ENCODE measurements around the gene NRP1. TPM values are rescaled to one million over a fixed set of nuclear protein-coding genes. Genes with fewer than 3 reads are reported as not detected.

Gene NRP1
- total and polyA plus RNA-seq, 4 donors = 18.5 to 188 (median 71.7) TPM

DNA sequence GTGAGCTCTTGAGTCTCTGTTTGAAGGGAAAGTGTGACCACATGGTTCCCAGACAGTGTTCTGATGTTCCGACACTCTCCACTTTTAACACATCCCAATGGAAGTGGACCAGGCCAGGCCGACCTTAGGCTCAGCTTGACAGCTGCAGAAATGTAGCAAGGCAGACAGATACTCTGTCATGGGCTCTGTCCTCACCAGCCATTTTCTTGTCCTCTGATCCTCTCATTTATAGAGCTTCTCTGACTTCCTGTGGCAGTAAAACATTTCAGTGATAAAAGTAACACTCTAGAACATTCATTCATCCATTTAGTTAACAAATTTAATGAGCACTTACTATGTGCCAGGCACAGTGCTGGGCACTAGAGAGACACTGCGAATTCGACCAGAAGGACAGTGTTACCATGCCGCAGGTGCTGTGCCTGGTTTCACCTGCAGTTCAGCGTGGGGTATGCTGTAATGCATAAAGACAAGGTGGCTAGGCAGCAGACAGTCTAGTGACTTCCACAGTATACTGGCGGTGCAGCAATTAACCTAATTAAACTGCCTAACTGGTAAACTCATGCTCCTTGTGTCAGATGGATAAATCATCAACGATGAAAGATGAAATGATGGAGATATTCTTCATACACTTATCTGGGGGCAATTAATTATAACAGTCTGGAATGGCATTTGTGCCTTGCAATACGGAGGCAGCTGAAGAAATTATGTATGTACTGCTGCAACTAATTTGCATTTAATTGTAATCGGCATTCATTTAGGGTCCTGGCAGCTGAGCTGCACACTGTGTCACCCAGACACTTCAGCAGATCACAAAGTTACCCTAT lies 188.1 kb downstream of the NRP1 start:
- DNase-seq (no peak), ATAC-seq (ENCODE audit: insufficient read depth, low FRiP score) (no peak)
- WGBS, 2 donors = 93 to 95% methylated on average over 10 of the region's 10 CpGs
- Histone ChIP-seq H3K4me3 (no peak overlapping the region), H3K9ac (ENCODE audit: insufficient read depth in 1 of 2, low read length in 2 of 2) (no peak overlapping the region), H3K36me3 (ENCODE audit: control insufficient read depth in 4 of 4, insufficient read depth in 4 of 4, low read length in 4 of 4) (no peaks in the 10 kb centered on the region), H3K27me3 (ENCODE audit: control insufficient read depth in 3 of 3, insufficient read depth in 3 of 3, low read length in 2 of 3) (no peaks in the 10 kb centered on the region), H3K27ac (ENCODE audit: low read depth in 1 of 2, low read length in 1 of 2) (no peak overlapping the region), H3K9me3 (ENCODE audit: control insufficient read depth in 4 of 4, insufficient read depth in 3 of 4, low read length in 3 of 4) (no peaks in the 10 kb centered on the region), H3K4me1 (ENCODE audit: control insufficient read depth in 5 of 5, insufficient read depth in 5 of 5, low read length in 5 of 5) (no peaks in the 10 kb centered on the region)
- TF ChIP-seq, protein P1, sequence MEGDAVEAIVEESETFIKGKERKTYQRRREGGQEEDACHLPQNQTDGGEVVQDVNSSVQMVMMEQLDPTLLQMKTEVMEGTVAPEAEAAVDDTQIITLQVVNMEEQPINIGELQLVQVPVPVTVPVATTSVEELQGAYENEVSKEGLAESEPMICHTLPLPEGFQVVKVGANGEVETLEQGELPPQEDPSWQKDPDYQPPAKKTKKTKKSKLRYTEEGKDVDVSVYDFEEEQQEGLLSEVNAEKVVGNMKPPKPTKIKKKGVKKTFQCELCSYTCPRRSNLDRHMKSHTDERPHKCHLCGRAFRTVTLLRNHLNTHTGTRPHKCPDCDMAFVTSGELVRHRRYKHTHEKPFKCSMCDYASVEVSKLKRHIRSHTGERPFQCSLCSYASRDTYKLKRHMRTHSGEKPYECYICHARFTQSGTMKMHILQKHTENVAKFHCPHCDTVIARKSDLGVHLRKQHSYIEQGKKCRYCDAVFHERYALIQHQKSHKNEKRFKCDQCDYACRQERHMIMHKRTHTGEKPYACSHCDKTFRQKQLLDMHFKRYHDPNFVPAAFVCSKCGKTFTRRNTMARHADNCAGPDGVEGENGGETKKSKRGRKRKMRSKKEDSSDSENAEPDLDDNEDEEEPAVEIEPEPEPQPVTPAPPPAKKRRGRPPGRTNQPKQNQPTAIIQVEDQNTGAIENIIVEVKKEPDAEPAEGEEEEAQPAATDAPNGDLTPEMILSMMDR (IDR thresholded peaks at IDR 0.05; ENCODE audit: control extremely low read depth, extremely low read depth) = no peak

DNA sequence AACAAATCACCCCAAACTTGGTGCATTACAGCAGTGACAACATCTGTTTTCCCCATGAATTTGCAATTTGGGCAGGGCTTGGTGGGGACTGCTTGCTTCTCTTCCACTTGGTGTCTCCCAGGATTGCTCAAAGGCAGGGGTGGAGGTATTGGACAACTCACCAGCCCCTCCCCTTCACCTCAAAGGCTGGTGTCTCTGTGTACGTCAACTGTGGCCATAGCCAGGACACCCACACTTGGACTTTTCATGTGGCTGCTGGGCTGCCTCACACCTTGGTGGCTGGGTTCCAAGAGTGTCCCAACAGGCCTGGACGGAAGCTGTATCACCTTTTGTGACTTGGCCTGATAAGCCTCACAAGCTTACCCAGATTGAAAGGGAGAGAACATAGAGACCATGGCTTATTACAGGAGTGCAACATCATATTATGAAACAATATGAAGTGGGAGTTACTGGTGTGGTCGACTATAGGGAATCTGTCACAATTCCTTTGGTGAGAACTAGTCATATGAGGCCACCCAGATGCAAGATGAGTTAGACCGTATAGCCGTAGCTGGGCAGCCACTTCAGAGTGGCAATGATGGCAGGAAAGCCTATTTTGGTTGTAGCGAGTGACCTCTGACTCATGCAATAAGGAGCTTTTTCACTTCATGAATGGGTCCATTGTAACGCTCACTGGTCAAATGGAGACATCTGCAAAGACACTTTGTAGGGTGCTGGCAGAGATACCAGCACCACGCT lies 188.8 kb downstream of the NRP1 start:
- ATAC-seq (ENCODE audit: insufficient read depth, low FRiP score) (no peak), DNase-seq (no peak)
- Histone ChIP-seq H3K27ac (ENCODE audit: low read depth in 1 of 2, low read length in 1 of 2) (no peak overlapping the region), H3K4me1 (ENCODE audit: control insufficient read depth in 5 of 5, insufficient read depth in 5 of 5, low read length in 5 of 5) (no peaks in the 10 kb centered on the region), H3K9ac (ENCODE audit: insufficient read depth in 1 of 2, low read length in 2 of 2) (no peak overlapping the region), H3K36me3 (ENCODE audit: control insufficient read depth in 4 of 4, insufficient read depth in 4 of 4, low read length in 4 of 4) (no peaks in the 10 kb centered on the region), H3K4me3 (no peak overlapping the region), H3K9me3 (ENCODE audit: control insufficient read depth in 4 of 4, insufficient read depth in 3 of 4, low read length in 3 of 4) (no peaks in the 10 kb centered on the region), H3K27me3 (ENCODE audit: control insufficient read depth in 3 of 3, insufficient read depth in 3 of 3, low read length in 2 of 3) (no peaks in the 10 kb centered on the region)
- TF ChIP-seq, protein P1 (IDR thresholded peaks at IDR 0.05; ENCODE audit: control extremely low read depth, extremely low read depth) = no peak
- WGBS, 2 donors = 92 to 93% methylated on average over 8 of the region's 8 CpGs

DNA sequence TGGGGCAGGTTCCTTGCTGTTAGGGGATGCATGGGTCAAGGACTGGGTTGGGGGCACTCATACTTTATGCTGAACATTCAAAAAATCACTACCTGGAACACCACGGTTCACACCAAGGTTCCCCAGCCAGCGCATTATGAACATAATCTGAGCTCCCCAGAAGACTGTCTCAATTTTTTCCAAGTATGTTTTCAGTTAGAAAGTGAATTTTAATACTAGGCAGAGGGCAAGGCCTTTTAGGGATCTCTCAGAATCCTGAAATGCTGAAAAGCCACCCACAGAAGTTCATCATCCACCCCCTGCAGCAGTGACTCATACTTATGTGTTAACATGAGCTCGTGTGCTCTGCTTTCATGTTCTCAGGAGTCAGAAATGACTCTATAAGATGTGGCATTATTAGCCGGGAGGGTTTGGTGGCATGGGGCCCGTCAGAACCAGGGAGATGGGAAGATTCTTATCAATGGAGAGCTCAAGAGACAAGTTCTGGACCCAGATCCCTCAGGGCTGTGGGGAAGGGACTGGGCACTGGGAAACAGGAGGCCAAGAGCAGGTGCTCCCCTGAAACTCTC lies 191.2 kb downstream of the NRP1 start:
- Histone ChIP-seq H3K9ac (ENCODE audit: insufficient read depth in 1 of 2, low read length in 2 of 2) (no peak overlapping the region), H3K4me1 (ENCODE audit: control insufficient read depth in 5 of 5, insufficient read depth in 5 of 5, low read length in 5 of 5) (no peaks in the 10 kb centered on the region), H3K36me3 (ENCODE audit: control insufficient read depth in 4 of 4, insufficient read depth in 4 of 4, low read length in 4 of 4) (no peaks in the 10 kb centered on the region), H3K27me3 (ENCODE audit: control insufficient read depth in 3 of 3, insufficient read depth in 3 of 3, low read length in 2 of 3) (no peaks in the 10 kb centered on the region), H3K27ac (ENCODE audit: low read depth in 1 of 2, low read length in 1 of 2) (no peak overlapping the region), H3K9me3 (ENCODE audit: control insufficient read depth in 4 of 4, insufficient read depth in 3 of 4, low read length in 3 of 4) (no peaks in the 10 kb centered on the region), H3K4me3 (no peak overlapping the region)
- DNase-seq (no peak), ATAC-seq (ENCODE audit: insufficient read depth, low FRiP score) (peak; percentile 50)
- WGBS, 2 donors = 83 to 90% methylated on average over 5 of the region's 5 CpGs
- TF ChIP-seq, protein P1 (IDR thresholded peaks at IDR 0.05; ENCODE audit: control extremely low read depth, extremely low read depth) = no peak

Data from lung (tissue), 12 donors.